KMS-11 (cell line): ENCODE results near the gene ZC3H13.

Source experiments
- H2AFZ ChIP-seq: fragments of 200-600 bp; sonication (generic); 2 replicates; pipeline ENCODE4 v1.6.1; 2016; ENCODE audit warnings: antibody characterized with exemption, mixed run types, low read depth
- H3K27ac ChIP-seq: fragments of 200-600 bp; sonication (generic); 2 replicates; pipeline ENCODE4 v1.6.1; 2016; ENCODE audit warnings: mild to moderate bottlenecking, mixed run types
- H3K27me3 ChIP-seq: fragments of 200-600 bp; sonication (generic); 2 replicates; pipeline ENCODE4 v1.6.1; 2017; ENCODE audit warnings: mild to moderate bottlenecking, low read depth, mixed run types, moderate library complexity; ENCODE audit not compliant: insufficient read depth
- H3K36me3 ChIP-seq: fragments of 200-600 bp; sonication (generic); 2 replicates; pipeline ENCODE4 v1.6.1; 2017; ENCODE audit warnings: mild to moderate bottlenecking, mixed run types; ENCODE audit not compliant: insufficient read depth
- H3K4me1 ChIP-seq: fragments of 200-600 bp; sonication (generic); 2 replicates; pipeline ENCODE4 v1.6.1; 2016; ENCODE audit warnings: mild to moderate bottlenecking, low read depth, mixed run types; ENCODE audit not compliant: poor library complexity, severe bottlenecking
- H3K4me2 ChIP-seq: fragments of 200-600 bp; sonication (generic); 2 replicates; pipeline ENCODE4 v1.7.0; 2016; ENCODE audit warnings: mild to moderate bottlenecking, mixed run types
- H3K4me3 ChIP-seq: fragments of 200-600 bp; sonication (generic); IDR thresholded peaks from 2 replicates; pipeline ENCODE4 v1.6.1; 2017; ENCODE audit warnings: low read depth, low read length, mixed read lengths; ENCODE audit not compliant: insufficient read depth
- H3K79me2 ChIP-seq: fragments of 200-600 bp; sonication (generic); 2 replicates; pipeline ENCODE4 v1.6.1; 2016; ENCODE audit warnings: low read depth, mixed run types; ENCODE audit not compliant: insufficient read depth
- H3K9ac ChIP-seq: fragments of 200-600 bp; sonication (generic); 2 replicates; pipeline ENCODE4 v1.6.1; 2016; ENCODE audit warnings: mild to moderate bottlenecking, mixed run types
- H4K20me1 ChIP-seq: fragments of 200-600 bp; sonication (generic); 2 replicates; pipeline ENCODE4 v1.6.1; 2016; ENCODE audit warnings: mild to moderate bottlenecking, mixed run types; ENCODE audit not compliant: insufficient read depth
- TF ChIP-seq, protein P1 (sequence below): fragments of 200-600 bp; sonication (generic); conservative IDR thresholded peaks from 2 replicates; pipeline ENCODE4 v1.6.1; 2017; ENCODE audit warnings: low read depth, mild to moderate bottlenecking, antibody characterized with exemption, low read length, moderate library complexity, mixed read lengths

The ZC3H13 gene

DNA sequence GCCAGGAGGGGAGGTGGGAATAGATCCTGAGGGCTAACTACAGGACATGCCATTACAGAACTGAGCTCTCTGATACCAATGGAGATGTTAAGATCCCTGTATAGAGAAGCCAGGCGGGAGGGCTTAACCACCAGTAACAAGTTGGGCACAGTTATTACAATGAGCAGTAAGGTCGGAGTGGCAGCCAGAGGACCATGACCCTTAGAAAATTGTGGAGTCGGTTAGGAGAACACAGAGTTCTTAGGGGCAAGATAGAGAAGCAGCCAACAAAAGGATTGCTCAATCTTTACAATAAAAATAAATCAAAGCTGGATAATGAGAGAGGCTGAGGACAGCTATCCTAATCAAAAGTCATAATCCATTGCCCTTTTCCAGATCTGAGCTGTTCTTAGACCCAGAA, 41.9 kb upstream of the ZC3H13 start:
- H2AFZ ChIP-seq: no peak overlapping the region
- H3K4me1 ChIP-seq: no peaks in the 10 kb centered on the region
- no peaks in the 10 kb centered on the region for H3K27me3 ChIP-seq
- H4K20me1 ChIP-seq: no peaks in the 10 kb centered on the region
- no peak overlapping the region for H3K9ac ChIP-seq
- no peaks in the 10 kb centered on the region for H3K79me2 ChIP-seq
- TF ChIP-seq, protein P1, sequence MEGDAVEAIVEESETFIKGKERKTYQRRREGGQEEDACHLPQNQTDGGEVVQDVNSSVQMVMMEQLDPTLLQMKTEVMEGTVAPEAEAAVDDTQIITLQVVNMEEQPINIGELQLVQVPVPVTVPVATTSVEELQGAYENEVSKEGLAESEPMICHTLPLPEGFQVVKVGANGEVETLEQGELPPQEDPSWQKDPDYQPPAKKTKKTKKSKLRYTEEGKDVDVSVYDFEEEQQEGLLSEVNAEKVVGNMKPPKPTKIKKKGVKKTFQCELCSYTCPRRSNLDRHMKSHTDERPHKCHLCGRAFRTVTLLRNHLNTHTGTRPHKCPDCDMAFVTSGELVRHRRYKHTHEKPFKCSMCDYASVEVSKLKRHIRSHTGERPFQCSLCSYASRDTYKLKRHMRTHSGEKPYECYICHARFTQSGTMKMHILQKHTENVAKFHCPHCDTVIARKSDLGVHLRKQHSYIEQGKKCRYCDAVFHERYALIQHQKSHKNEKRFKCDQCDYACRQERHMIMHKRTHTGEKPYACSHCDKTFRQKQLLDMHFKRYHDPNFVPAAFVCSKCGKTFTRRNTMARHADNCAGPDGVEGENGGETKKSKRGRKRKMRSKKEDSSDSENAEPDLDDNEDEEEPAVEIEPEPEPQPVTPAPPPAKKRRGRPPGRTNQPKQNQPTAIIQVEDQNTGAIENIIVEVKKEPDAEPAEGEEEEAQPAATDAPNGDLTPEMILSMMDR: no peak
- H3K36me3 ChIP-seq: no peaks in the 10 kb centered on the region
- no peak overlapping the region for H3K4me3 ChIP-seq
- no peak overlapping the region for H3K27ac ChIP-seq
- H3K4me2 ChIP-seq: no peak overlapping the region

DNA sequence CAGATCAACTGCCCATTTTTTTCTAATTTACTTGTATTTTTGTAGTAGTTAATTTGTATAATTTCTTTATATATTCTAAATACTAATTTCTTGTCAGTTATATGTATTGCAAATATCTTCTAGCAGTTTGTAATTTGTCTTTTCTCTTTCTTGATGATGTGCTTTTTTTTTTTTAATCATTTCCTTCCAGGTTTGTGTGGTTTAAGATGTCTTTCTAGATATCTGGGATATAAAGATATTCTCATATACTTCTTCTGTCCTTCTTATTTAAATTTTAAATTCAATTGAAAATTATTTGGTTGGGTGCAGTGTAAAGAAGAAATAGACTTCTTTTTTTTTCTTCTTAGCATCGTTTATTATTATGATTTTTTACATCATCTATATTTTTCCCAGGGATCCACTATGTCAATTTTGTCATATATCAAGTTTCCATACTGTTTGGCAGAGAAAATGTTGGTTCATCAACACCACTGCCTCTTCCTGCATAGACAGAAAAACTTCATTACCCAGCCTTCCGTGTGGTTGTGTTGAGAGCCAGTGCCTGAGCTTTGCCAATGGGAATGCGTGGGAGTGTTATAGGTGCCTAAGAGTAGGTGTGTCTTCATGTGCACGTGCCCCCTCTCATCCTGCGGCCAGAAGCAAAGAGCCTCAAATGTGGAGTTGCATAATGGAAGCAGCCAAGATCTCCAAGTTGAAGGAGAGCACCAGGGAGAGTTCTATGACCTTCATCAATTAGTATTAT, 36.4 kb upstream of the ZC3H13 start:
- Histone ChIP-seq H3K4me1 (no peaks in the 10 kb centered on the region), H3K27me3 (no peaks in the 10 kb centered on the region), H3K27ac (no peak overlapping the region), H4K20me1 (no peaks in the 10 kb centered on the region), H3K79me2 (no peaks in the 10 kb centered on the region), H3K4me2 (no peak overlapping the region), H3K36me3 (no peaks in the 10 kb centered on the region), H3K9ac (no peak overlapping the region), H2AFZ (no peak overlapping the region), H3K4me3 (no peak overlapping the region)
- TF ChIP-seq, protein P1: no peak

DNA sequence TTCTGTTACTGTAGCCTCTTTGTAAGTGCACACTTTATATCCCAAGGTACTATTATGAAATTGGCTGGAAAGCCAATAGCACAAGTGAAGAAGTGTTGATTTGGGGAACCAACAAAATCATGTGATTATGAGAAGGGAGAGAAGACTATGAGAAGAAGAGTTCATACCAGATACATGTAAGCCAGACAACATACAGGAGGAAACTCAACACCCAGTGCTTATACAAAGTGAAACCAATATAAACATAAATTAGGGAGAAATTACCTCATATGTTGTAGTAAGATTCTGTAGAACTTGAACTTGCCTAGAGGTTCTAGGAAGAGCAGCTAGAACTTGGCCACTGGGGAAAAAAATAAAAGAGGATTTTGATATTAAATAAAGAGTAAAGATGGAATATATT, 34.9 kb upstream of the ZC3H13 start:
- no peaks in the 10 kb centered on the region for H3K4me1 ChIP-seq
- H3K27me3 ChIP-seq: no peaks in the 10 kb centered on the region
- no peaks in the 10 kb centered on the region for H3K79me2 ChIP-seq
- H3K4me3 ChIP-seq: no peak overlapping the region
- H3K4me2 ChIP-seq: no peak overlapping the region
- H3K36me3 ChIP-seq: no peaks in the 10 kb centered on the region
- no peak overlapping the region for H2AFZ ChIP-seq
- H4K20me1 ChIP-seq: no peaks in the 10 kb centered on the region
- no peak overlapping the region for H3K9ac ChIP-seq
- TF ChIP-seq, protein P1: no peak
- H3K27ac ChIP-seq: no peak overlapping the region

DNA sequence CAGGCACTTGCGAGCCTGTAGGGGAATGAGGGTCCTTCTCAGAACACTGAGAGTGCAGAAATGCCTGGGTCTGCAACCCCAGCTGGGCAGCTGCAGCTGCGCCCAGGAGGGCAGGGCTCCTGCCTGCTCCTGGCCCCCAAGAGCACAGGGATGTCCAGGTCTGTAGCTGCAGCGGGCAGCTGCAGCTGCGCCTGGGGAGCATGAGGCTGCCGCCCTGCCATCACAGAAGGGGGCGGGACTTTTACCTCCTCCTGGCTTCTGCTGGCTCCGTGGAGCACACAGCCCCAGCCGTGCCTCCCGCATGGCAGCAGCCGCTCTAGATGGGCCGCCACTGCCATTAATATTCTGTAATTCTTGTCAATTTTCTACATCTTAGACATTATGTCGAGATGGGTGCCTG, 34.4 kb upstream of the ZC3H13 start:
- Histone ChIP-seq H3K4me1 (no peaks in the 10 kb centered on the region), H2AFZ (no peak overlapping the region), H3K79me2 (no peaks in the 10 kb centered on the region), H3K4me2 (no peak overlapping the region), H3K9ac (no peak overlapping the region), H3K4me3 (no peak overlapping the region), H3K27me3 (no peaks in the 10 kb centered on the region), H3K27ac (no peak overlapping the region), H3K36me3 (no peaks in the 10 kb centered on the region), H4K20me1 (no peaks in the 10 kb centered on the region)
- TF ChIP-seq, protein P1: no peak
